Measurements from ENCODE around the gene MTX2.

MTX2 gene

DNA sequence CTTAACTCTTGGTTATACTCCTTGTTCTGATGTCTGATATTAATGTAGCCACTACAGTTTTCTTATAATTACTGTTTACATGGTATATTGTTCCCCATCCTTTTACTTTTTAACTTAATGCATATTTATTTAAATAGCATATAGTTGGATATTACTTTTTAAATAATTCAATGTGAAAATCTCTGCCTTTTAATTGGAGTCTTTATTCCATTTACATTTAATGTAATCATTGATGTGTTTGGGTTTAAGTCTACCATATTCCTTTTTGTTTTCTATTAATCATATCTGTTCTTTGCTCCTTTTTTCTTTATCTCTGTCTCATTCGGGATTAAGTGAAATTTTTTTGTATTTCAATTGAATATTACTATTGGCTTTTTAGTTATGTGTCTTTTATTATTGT is 109.1 kb downstream of the MTX2 start:
- DNase-seq (ENCODE audit: low read depth), result no peak

DNA sequence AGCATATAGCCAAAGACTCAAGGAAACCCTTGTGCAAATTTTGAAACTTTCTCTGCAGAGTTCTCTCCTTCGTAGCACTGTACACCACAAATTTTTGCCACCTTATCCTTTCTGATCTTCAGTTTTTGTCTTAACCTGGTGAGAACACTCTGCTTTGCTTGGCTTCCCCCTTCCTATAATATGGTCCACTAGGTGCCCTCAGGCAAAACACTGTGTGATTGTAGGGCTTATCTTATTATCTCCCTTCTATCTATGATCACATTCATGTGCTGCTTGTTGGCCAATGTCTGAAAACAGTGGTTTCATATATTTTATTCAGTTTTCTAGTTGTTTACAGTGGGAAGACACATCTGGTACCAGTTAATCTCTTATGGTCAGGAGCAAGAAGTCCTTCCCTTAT is 111.1 kb downstream of the MTX2 start:
- DNase-seq (ENCODE audit: low read depth), result no peak

DNA sequence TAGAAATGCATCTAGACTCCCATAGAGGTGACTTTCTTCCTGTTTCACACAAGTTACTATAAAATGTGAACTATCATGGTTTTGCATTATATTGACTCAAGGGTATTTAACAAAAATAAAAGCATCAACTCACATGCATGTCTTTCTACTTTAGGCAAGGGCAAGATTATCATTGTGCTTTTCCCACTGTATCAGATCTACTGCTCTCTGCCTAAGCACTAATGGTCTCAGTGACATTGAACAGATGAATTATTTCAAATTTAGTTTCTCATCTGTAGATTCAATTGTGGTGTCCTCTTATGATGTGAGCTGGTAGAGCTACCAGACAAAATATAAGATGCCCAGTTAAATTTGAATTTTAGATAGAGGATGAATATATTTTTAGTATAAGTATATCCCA is 113.9 kb downstream of the MTX2 start:
- DNase-seq (ENCODE audit: low read depth), result no peak

DNA sequence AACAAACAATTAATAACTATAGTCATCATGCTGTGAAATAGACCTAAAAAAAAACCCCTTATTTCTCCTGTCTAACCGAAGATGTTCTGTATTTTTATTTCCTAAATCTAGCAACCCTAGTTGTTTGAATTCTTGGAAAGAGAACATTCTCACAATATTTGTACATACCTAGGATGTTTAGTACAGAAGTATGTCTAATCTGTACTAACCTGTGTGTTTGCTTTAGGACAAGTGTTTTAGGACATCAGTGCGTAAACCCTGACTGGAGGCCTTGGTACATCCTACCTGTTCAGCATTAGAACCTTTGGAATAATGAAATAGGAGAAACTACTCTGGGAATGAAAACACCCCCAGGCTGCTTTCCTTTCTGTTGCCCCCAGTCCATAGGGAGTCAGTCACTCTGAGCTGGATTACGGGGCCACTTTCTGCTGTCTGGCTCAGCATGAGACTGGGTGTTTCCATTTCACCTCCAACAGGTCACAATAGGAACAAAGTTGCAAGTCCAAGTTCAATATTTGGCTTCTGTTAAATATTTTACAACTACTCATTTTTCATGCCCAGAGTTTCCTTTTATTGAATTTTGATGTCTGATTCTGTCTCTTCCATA is 114.7 kb downstream of the MTX2 start:
- no peak for DNase-seq (ENCODE audit: low read depth)

DNA sequence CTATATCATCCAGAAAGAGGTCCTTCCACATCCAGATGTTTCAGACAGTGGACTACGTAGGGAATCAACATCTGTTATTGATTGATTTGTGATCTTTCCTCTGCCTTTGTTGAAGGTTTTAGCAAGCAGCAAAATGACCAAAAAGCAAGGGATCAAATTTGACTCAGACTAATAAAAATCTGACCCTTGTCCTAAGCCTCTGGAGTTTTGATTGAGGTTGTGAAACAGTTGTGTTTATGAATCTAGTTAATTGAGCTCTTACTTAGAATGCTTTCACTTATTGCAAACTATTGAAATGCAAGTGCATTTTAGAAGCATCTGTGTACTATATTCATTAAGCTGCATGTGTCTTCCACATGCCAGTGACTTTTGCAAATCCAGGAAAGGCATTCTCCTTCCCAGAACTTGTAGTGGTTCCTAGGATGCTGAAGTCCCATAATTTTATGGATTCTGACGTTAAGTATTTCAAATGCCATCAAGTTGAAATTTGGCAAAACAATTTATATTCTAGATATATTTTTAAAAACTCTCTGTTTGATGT is 116.0 kb downstream of the MTX2 start:
- no peak for DNase-seq (ENCODE audit: low read depth)

DNA sequence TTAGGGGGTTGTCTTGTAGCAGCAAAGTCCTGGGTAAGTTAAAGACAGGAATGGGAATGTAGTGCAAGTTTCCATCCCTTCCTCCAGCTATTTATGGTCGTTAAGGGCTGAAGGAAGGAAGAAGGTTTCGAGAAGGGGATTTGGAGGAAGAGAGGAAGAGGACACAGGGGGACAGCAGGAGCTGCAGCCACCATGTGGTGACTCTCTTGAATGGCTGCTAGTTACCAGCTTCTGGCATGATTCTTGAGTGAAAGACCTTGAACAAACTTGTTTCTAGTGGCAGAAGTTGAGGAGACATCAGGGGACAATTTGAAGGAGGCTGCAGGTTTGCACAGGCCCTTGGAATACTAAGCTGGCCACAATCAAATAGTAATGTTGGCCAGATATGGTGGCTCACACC is 116.6 kb downstream of the MTX2 start:
- no peak for DNase-seq (ENCODE audit: low read depth)
